Esophagus squamous epithelium (tissue), 5 donors: ENCODE measurements around the gene GRB14. TPM values are rescaled to one million over a fixed set of nuclear protein-coding genes. Genes with fewer than 3 reads are reported as not detected.
"Not testable (repeated sequence)": the region's sequence is repeated elsewhere in the genome, so short reads cannot be mapped to it uniquely, and the experiment has no call there.

Source experiments
- DNase-seq: peaks from one replicate; lab custom pipeline; 2025; lab: John Stamatoyannopoulos, UW
- H3K27ac ChIP-seq, 4 donors: fragments of 200-600 bp; sonication (generic); one replicate each; pipeline ENCODE4 v1.5.1; 2016 to 2019; ENCODE audit warnings: mild to moderate bottlenecking in 1 of 4
- H3K27me3 ChIP-seq, 4 donors: fragments of 200-600 bp; sonication (generic); 1 replicate in 3 of 4; 2 replicates in 1 of 4; pipeline versions ENCODE4 v1.5.1 to v1.6.0; 2017 to 2021; ENCODE audit warnings: antibody characterized with exemption in 1 of 4
- H3K36me3 ChIP-seq, 3 donors: fragments of 200-600 bp; sonication (generic); one replicate each; pipeline ENCODE4 v1.5.1; 2016 to 2019
- H3K4me1 ChIP-seq, 3 donors: fragments of 200-600 bp; sonication (generic); one replicate each; pipeline ENCODE4 v1.5.1; 2017 to 2019
- H3K4me3 ChIP-seq, 4 donors: fragments of 200-600 bp; sonication (generic); 1 replicate in 3 of 4; 2 replicates in 1 of 4; pipeline ENCODE4 v1.5.1; 2016 to 2019; ENCODE audit warnings: mild to moderate bottlenecking in 2 of 4, moderate library complexity in 1 of 4
- H3K9me3 ChIP-seq, 3 donors: fragments of 200-600 bp; sonication (generic); one replicate each; pipeline ENCODE4 v1.5.1; 2016 to 2019
- POLR2A ChIP-seq, 4 donors: fragments of 450-650 bp; IDR thresholded peaks; one replicate each; pipeline ENCODE4 v1.6.1; 2017; ENCODE audit warnings: antibody characterized with exemption in 4 of 4, mild to moderate bottlenecking in 4 of 4, moderate library complexity in 3 of 4
- WGBS, 2 donors: methylation state at CpG; one replicate each; pipeline ENCODE4 v1.1.5; 2018; 5-methylcytosine and 5-hydroxymethylcytosine counted together
- intact Hi-C: fragments of 100-400 bp; cut with DNase I; formaldehyde crosslinking; loops from one replicate; pipeline ENCODE4 v1.15.0; 2022
- total RNA-seq, 4 donors: library from RNA; depleted of rRNA; stranded (reverse); fragments of >200 nt; gene quantifications; one replicate each; pipeline ENCODE4 v1.1.0, GENCODE V29; 2016
- TF ChIP-seq, protein P1 (sequence below), 6 experiments: fragments of 450-650 bp in 4 of 6; fragments of 200-600 bp in 2 of 6; sonication (generic) in 2 of 6; IDR thresholded peaks; one replicate each; pipeline ENCODE4 v1.5.1; 2016 to 2019; ENCODE audit warnings: antibody characterized with exemption in 6 of 6, mild to moderate bottlenecking in 4 of 6, moderate library complexity in 4 of 6
- donor health status: DM: yes; HTN: yes; CAD: no.

The GRB14 gene
- total RNA-seq, 4 donors from 2014 or later = 0.31 to 2.5 (median 1.2) TPM; not detected in 1

DNA sequence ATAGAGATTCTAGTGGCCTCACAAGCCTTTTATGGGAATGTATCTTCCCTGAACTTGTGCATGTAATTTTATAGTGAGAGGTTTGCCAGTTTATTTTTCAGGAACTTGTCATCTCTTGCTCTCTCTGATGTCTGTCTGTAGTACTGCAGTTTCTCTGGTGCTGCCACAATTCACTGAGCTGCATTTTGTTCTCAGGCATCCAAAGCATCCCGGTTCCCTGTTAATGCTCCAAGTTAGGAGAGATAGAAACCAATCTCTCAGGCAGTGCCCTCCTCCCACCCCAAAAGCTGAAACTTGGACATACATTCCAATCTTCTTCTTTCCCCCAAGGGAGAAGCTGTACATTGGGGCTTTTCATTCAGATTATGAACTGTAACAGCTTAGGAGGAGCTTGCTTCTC lies 30.1 kb upstream of the GRB14 start:
- Histone ChIP-seq H3K27me3 (no peaks in the 10 kb centered on the region), H3K4me3 (no peak overlapping the region), H3K36me3 (no peaks in the 10 kb centered on the region), H3K9me3 (peaks cover 0 to 43% (median 8%) of the 10 kb centered on the region in 3 donors), H3K4me1 (peaks cover 0 to 4% (median 0%) of the 10 kb centered on the region in 3 donors), H3K27ac (no peak overlapping the region)
- intact Hi-C loops = no loop called here
- DNase-seq = no peak
- TF ChIP-seq, protein P1, sequence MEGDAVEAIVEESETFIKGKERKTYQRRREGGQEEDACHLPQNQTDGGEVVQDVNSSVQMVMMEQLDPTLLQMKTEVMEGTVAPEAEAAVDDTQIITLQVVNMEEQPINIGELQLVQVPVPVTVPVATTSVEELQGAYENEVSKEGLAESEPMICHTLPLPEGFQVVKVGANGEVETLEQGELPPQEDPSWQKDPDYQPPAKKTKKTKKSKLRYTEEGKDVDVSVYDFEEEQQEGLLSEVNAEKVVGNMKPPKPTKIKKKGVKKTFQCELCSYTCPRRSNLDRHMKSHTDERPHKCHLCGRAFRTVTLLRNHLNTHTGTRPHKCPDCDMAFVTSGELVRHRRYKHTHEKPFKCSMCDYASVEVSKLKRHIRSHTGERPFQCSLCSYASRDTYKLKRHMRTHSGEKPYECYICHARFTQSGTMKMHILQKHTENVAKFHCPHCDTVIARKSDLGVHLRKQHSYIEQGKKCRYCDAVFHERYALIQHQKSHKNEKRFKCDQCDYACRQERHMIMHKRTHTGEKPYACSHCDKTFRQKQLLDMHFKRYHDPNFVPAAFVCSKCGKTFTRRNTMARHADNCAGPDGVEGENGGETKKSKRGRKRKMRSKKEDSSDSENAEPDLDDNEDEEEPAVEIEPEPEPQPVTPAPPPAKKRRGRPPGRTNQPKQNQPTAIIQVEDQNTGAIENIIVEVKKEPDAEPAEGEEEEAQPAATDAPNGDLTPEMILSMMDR (IDR thresholded peaks at IDR 0.05) = no peak
- no peak for TF ChIP-seq POLR2A (IDR thresholded peaks at IDR 0.05)
- WGBS, 2 donors = 50 to 69% methylated on average over 1 of the region's 1 CpG

DNA sequence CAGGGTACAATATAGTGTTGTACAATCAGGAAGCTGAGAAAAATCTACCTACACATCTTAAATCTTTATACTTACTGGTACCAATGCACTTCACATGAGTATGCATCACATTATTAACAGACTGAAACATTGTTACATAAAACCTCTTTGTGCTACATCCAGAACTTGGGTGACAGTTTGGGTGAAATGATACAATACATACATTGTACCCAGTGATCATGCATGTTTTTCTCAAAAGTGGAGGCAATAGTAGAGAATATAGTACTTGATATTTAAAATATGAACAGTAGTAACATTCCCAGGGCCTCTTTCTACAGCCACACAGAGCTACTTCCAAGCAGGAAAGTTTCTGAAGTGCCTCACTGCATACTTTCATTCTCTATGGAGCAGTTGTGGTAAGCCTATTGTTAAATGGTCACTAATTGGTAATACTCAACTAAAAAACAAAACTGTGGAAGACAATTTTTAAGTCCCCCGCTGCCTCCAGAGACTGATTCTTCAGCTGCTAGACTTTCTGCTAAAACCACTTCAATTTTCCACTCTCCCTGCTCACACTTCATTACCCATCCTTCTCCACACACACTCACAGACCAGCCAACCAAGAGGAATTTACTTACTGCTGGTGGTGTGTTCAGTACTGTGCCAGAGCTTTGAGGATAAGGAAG lies 22.9 kb upstream of the GRB14 start:
- intact Hi-C loops = no loop called here
- WGBS, 2 donors = 95 to 100% methylated on average over 1 of the region's 1 CpG
- Histone ChIP-seq H3K27me3 (no peaks in the 10 kb centered on the region), H3K4me1 (no peaks in the 10 kb centered on the region), H3K9me3 (peaks cover 0 to 15% (median 5%) of the 10 kb centered on the region in 3 donors), H3K36me3 (no peaks in the 10 kb centered on the region), H3K4me3 (no peak overlapping the region), H3K27ac (no peak overlapping the region)
- DNase-seq = no peak
- TF ChIP-seq POLR2A (IDR thresholded peaks at IDR 0.05) = no peak
- TF ChIP-seq, protein P1 (IDR thresholded peaks at IDR 0.05) = no peak

DNA sequence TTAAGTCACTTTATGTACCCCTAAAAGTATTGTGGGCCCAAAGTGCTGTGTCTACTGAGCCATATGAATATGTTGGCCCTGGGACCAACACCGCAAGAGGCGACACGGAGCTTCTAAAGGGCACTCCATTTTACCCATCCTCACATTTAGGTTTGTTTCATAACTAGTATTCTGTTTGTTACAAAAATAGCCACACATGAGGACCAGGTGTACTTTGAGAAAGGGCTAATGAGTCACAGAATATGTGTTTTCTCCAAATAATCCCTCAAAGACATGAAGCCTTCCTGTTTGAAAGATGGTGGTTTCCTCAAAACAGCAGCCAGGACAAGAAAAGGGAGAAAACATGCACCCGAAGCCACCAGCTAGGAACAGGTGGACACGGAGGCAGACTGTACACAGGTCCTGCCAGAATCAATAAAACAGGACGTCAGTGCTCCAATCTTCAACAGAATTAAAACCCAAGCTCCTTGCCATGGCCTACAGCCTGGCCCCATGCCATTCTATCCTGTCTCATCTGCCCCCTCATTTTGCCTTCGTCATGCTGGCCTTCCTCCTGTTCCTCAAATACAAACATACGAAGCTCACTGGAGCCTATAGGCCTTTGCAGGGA lies 21.8 kb upstream of the GRB14 start:
- Histone ChIP-seq H3K4me3 (no peak overlapping the region), H3K36me3 (no peaks in the 10 kb centered on the region), H3K4me1 (no peaks in the 10 kb centered on the region), H3K27ac (no peak overlapping the region), H3K27me3 (no peaks in the 10 kb centered on the region), H3K9me3 (peaks cover 0 to 4% (median 0%) of the 10 kb centered on the region in 3 donors)
- no peak for DNase-seq
- TF ChIP-seq POLR2A (IDR thresholded peaks at IDR 0.05) = no peak
- intact Hi-C loops = no loop called here
- 85 to 89% methylated on average over 8 of the region's 8 CpGs for WGBS, 2 donors

DNA sequence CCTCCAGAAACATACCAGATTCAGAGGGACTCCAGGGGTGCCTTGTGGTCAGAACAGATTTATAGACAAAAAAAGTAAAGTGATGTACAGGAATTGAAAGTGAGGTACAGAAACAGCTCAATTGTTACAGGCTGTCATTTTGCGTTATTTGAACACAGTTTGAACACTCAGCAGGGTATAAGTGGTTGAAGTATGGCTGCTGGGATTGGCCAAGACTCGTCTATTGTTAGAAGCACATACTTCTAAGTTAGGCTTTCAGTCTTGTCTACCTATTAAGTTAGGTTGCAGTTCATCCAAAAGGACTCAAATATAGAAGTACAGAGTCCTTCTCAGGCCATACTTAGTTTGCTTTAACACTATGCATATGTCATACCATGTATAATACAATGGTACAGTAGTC lies 21.0 kb upstream of the GRB14 start:
- H3K36me3 ChIP-seq = no peaks in the 10 kb centered on the region
- no peak overlapping the region for H3K4me3 ChIP-seq
- H3K4me1 ChIP-seq = no peaks in the 10 kb centered on the region
- no peak for TF ChIP-seq POLR2A (IDR thresholded peaks at IDR 0.05)
- TF ChIP-seq, protein P1 (IDR thresholded peaks at IDR 0.05) = no peak
- no peak for DNase-seq
- H3K9me3 ChIP-seq = no peaks in the 10 kb centered on the region
- H3K27ac ChIP-seq = no peak overlapping the region
- intact Hi-C loops = no loop called here
- WGBS, 2 donors = 78 to 88% methylated on average over 2 of the region's 2 CpGs
- H3K27me3 ChIP-seq = no peaks in the 10 kb centered on the region

DNA sequence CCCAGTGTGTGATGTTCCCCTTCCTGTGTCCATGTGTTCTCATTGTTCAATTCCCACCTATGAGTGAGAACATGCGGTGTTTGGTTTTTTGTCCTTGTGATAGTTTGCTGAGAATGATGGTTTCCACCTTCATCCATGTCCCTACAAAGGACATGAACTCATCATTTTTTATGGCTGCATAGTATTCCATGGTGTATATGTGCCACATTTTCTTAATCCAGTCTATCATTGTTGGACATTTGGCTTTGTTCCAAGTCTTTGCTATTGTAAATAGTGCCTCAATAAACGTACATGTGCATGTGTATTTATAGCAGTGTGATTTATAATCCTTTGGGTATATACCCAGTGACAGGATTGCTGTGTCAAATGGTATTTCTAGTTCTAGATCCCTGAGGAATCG lies 7.0 kb upstream of the GRB14 start:
- WGBS, 2 donors = 50 to 63% methylated on average over 2 of the region's 3 CpGs
- H3K4me1 ChIP-seq, intact Hi-C loops, DNase-seq, H3K27me3 ChIP-seq, H3K4me3 ChIP-seq, H3K27ac ChIP-seq, H3K36me3 ChIP-seq, H3K9me3 ChIP-seq: not testable (repeated sequence)

DNA sequence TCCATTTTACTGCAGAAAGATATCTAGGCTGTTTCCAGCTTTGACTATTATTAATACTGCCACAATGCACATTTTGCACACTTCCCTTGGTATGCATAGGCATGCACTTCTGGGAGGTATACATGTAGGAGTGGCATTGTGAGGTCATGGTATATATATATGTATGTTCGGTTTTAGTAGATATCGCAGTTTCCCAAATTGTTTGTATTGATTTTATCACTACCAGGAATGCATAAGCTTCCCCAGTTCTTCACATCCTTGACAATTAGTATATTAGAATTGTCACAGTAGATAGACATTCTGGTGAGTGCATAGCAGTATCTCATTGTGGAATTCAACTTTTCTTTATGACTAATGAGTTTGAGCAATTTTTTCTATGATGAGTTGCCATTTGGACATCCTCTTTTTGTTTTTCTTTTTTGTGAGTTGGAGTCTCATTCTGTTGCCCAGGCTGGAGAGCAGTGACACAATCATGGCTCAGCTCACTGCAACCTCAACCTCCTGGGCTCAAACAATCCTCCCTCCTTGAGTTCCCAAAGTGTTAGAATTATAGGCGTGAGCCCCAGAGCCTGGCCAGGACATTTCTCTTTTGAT lies 4.2 kb upstream of the GRB14 start:
- intact Hi-C loops = no loop called here
- no peak overlapping the region for H3K27ac ChIP-seq
- 84 to 93% methylated on average over 3 of the region's 3 CpGs for WGBS, 2 donors
- DNase-seq = no peak
- TF ChIP-seq, protein P1 (IDR thresholded peaks at IDR 0.05) = no peak
- TF ChIP-seq POLR2A (IDR thresholded peaks at IDR 0.05) = no peak
- no peaks in the 10 kb centered on the region for H3K9me3 ChIP-seq
- H3K4me3 ChIP-seq = no peak overlapping the region
- no peaks in the 10 kb centered on the region for H3K36me3 ChIP-seq
- H3K27me3 ChIP-seq = peaks cover 0 to 23% (median 0%) of the 10 kb centered on the region in 4 donors
- peaks cover 0 to 13% (median 4%) of the 10 kb centered on the region in 3 donors for H3K4me1 ChIP-seq
